GM21447 (cell line): ENCODE results near the gene KLF11.
"Not testable (repeated sequence)": the region's sequence is repeated elsewhere in the genome, so short reads cannot be mapped to it uniquely, and the experiment has no call there.

Experiments
- ATAC-seq: cut with Tn5 transposase; IDR thresholded peaks from one replicate; pipeline ENCODE4 v1.9.1; 2021; ENCODE audit not compliant: unreplicated experiment

The KLF11 gene

DNA sequence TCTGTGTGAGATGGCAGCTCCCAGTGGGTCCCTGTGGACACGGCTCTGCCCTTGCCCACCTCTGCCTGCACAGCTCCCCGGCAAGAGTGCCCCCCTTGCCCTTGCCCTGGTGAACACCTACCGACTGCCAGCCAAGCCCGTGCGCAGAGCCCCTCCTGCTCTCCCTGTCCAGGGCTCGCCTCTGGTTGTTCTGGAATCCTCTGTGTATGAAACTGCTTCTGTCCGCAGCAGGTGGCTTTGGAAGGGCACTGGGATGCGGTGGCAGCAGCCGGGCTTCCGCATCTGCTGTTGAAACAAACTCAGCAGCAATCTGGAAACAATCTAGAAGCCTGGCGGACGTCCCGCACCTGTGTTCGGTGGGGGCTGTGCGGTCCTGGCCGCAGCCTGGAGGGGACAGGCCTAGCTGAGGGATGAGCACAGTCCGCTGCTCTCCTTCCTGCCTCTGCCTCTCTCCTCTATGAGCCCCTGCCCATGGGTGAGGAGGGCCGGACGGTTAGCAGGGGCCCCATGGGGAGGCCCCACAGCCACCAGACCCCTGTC, 34.0 kb upstream of the KLF11 start:
- no peak for ATAC-seq

DNA sequence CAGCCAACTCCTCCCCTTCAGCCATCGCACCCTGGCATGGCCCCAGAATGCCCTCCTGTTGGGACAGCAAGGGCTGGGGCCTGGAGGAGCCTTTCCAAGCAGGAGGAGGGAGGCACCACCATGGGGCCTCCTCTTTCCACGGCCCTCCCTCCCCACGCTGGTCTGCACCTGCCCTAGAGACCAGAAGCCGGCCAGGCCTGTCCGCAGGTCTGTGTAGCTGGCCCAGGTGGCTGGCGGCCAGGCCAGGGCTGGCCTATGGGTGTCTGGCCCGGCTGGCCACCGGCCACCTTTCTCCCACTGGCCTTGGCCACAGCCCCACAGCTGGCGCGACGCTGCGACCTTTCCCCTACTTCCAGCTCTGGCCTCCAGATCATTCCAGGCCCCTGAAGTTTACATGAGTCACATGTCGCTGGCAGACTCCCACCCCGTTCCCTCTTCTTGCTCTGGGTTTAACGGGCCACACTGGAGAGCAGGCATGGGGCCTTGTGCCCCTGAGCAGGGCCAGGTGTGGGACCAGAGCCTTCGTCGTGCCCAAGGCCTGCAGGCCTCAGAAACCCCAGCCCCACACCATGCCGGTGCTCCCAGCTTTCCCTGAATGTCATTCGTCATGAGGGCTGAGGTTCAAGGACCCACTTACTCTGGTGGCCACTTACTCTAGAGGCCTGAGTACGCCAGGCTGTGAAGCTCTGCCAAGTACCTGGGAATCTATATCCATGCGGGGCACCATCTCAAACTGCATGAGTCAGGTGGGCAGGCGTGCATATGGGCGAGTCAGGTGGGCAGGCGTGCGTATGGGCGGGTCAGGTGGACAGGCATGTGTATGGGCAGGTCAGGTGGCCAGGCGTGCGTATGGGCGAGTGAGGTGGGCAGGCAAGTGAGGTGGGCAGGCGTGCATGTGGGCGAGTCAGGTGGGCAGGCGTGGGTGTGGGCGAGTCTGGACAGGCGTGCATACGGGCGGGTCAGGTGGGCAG, 33.3 kb upstream of the KLF11 start:
- no peak for ATAC-seq

- not testable (repeated sequence) for ATAC-seq
Observed at GRCh38 chr2:10010861-10011605, 32.3 kb upstream of the KLF11 start.

DNA sequence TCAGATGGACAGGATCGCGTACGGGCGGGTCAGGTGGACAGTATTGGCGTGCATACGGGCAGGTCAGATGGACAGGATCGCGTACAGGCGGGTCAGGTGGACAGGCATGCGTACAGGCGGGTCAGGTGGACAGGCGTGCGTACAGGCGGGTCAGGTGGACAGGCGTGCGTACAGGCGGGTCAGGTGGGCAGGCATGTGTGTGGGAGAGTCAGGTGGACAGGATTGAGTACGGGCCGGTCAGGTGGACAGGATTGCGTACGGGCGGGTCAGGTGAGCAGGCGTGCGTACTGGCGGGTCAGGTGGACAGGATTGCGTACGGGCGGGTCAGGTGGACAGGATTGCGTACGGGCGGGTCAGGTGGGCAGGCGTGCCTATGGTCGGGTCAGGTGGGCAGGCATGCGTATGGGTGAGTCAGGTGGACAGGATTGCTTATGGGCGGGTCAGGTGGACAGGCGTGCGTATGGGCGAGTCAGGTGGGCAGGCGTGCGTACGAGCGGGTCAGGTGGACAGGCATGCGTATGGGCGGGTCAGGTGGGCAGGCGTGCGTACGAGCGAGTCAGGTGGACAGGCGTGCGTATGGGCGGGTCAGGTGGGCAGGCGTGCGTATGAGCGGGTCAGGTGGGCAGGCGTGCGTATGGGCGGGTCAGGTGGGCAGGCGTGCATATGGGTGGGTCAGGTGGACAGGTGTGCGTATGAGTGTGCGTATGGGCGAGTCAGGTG, 31.6 kb upstream of the KLF11 start:
- ATAC-seq: not testable (repeated sequence)

DNA sequence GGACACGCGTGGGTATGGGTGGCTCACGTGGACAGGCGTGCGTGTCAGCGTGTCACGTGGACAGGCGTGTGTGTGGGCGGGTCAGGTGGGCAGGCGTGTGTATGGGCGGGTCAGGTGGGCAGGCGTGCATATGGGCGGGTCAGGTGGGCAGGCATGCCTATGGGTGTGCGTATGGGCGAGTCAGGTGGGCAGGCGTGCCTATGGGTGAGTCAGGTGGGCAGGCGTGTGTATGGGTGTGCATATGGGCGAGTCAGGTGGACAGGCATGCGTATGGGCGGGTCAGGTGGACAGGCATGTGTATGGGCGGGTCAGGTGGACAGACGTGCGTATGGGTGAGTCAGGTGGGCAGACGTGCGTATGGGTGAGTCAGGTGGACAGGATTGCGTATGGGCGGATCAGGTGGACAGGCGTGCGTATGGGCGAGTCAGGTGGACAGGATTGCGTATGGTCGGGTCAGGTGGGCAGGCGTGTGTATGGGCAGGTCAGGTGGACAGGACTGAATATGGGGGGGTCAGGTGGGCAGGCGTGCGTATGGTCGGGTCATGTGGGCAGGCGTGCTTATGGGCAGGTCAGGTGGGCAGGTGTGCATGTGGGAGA, 30.9 kb upstream of the KLF11 start:
- not testable (repeated sequence) for ATAC-seq

GRCh38 chr2:10012963-10013461, 30.3 kb upstream of the KLF11 start:
- no peak for ATAC-seq

- ATAC-seq: not testable (repeated sequence)
Observed at GRCh38 chr2:10013651-10014417, 29.5 kb upstream of the KLF11 start.

- no peak for ATAC-seq
Observed at GRCh38 chr2:10014418-10015190, 28.7 kb upstream of the KLF11 start.

- not testable (repeated sequence) for ATAC-seq
Observed at GRCh38 chr2:10015376-10015989, 27.9 kb upstream of the KLF11 start.

DNA sequence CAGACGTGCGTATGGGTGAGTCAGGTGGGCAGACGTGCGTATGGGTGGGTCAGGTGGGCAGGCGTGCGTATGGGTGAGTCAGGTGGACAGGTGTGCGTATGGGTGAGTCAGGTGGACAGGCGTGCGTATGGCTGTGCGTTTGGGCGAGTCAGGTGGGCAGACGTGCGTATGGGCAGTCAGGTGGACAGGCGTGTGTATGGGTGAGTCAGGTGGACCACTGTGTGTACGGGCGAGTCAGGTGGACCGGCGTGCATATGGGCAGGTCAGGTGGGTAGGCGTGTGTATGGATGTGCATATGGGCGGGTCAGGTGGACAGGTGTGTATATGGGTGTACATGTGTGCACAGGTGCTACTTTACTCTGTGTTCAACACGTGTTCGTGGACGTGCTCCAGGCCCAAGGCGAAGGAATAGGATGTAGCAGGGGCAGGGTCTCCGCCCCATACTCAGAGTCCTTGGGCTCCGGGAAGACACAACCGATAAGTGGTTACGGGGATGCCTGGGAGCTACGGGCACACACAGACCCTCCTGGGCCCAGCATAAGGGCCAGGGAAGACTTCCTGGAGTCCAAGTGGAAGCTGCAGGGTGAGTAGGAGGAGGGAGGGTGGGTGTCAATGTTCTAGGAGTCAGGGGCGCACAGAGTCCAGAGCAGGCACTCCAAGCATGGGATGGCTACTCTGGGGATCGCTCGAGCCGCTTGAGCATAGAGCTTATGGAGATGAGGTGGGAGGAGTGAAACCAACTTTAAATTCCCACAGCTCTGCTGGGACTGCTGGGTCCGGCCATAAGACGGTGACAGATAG, 27.1 kb upstream of the KLF11 start:
- ATAC-seq: no peak

- no peak for ATAC-seq
Observed at GRCh38 chr2:10016802-10017258, 26.5 kb upstream of the KLF11 start.

- ATAC-seq: no peak
Observed at GRCh38 chr2:10017313-10017941, 25.9 kb upstream of the KLF11 start.

DNA sequence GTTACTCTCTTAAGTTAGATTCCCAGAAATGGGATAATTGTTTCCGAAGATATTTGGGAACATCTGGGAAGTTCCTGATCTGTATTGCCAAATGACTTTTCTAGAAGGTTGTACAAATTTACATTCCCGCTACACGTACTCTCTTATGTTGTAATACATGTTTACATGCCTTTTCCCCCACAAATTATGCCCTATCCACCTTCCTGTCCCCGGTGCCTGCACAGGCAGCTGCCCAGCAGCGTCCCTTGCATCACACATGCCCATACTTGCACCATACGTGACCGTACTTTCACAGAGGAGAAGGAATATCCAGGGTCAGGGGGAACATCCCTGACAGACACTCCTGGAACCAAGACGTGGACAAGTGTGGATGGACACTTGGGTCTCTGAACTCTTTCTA, 24.2 kb upstream of the KLF11 start:
- no peak for ATAC-seq

- ATAC-seq: no peak
Observed at GRCh38 chr2:10019602-10020400, 23.5 kb upstream of the KLF11 start.

- no peak for ATAC-seq
Observed at GRCh38 chr2:10022041-10022421, 21.3 kb upstream of the KLF11 start.

DNA sequence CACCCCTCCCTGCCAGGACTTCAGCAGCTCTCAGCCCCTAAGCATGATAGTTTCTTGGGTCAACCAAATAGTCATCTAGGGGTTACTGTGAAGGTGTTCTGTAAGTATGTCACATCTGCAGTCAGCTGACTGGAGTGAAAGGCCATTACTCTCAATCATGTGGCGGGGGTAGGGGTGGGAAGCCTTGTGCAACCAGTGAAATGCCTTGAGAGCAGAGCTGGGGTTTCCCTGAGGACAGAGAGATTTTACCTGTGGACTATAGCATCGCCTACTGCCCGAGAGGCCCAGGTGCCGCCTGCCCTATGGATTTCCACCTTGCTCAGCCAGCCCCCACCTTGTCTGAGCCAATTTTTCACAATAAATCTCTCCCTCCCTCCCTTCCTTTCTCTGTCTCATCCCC, 20.9 kb upstream of the KLF11 start:
- ATAC-seq: no peak
